Measurements from ENCODE around the gene RAD18. TPM values are rescaled to one million over a fixed set of nuclear protein-coding genes. Genes with fewer than 3 reads are reported as not detected.

Gene RAD18
- total and polyA plus RNA-seq, 9 donors: 2.9 to 9.2 (median 7.8) TPM

- 1 to 2% (median 1%) methylated on average over 7 of the region's 7 CpGs for WGBS, 3 donors
- TF ChIP-seq POLR2A (IDR thresholded peaks at IDR 0.05): no peak
- TF ChIP-seq, protein P1, sequence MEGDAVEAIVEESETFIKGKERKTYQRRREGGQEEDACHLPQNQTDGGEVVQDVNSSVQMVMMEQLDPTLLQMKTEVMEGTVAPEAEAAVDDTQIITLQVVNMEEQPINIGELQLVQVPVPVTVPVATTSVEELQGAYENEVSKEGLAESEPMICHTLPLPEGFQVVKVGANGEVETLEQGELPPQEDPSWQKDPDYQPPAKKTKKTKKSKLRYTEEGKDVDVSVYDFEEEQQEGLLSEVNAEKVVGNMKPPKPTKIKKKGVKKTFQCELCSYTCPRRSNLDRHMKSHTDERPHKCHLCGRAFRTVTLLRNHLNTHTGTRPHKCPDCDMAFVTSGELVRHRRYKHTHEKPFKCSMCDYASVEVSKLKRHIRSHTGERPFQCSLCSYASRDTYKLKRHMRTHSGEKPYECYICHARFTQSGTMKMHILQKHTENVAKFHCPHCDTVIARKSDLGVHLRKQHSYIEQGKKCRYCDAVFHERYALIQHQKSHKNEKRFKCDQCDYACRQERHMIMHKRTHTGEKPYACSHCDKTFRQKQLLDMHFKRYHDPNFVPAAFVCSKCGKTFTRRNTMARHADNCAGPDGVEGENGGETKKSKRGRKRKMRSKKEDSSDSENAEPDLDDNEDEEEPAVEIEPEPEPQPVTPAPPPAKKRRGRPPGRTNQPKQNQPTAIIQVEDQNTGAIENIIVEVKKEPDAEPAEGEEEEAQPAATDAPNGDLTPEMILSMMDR (IDR thresholded peaks at IDR 0.05): peak; percentile 90 to 96 (median 95)
- Histone ChIP-seq H3K4me1 (ENCODE audit: insufficient read depth) (no peaks in the 10 kb centered on the region), H3K4me3 (no peak overlapping the region), H3K27me3 (no peaks in the 10 kb centered on the region), H3K27ac (no peak overlapping the region), H3K36me3 (no peaks in the 10 kb centered on the region), H3K9me3 (no peaks in the 10 kb centered on the region)
- DNase-seq: peak; percentile 48 to 76 (median 70)
- intact Hi-C loops (cut with DNase I): loop anchor here in 3 of 4 donors (2.0 to 5.0 kb wide), 3 partner anchors 96 to 332 kb away; no protein-coding TSS in a partner anchor
These were observed 7.8 kb upstream of the RAD18 start for GRCh38 chr3:8970971-8971589.

- Histone ChIP-seq H3K27me3 (no peaks in the 10 kb centered on the region), H3K36me3 (no peaks in the 10 kb centered on the region), H3K27ac (no peak overlapping the region), H3K4me1 (ENCODE audit: insufficient read depth) (no peaks in the 10 kb centered on the region), H3K4me3 (no peak overlapping the region), H3K9me3 (no peaks in the 10 kb centered on the region)
- intact Hi-C loops (cut with DNase I): no loop called here
- 22 to 33% (median 32%) methylated on average over 4 of the region's 4 CpGs for WGBS, 3 donors
- no peak for DNase-seq
- TF ChIP-seq EP300 (IDR thresholded peaks at IDR 0.05) (no peak), POLR2A (IDR thresholded peaks at IDR 0.05) (no peak)
- TF ChIP-seq, protein P1 (IDR thresholded peaks at IDR 0.05): no peak
These were observed 6.0 kb upstream of the RAD18 start for GRCh38 chr3:8969241-8969640.

DNA sequence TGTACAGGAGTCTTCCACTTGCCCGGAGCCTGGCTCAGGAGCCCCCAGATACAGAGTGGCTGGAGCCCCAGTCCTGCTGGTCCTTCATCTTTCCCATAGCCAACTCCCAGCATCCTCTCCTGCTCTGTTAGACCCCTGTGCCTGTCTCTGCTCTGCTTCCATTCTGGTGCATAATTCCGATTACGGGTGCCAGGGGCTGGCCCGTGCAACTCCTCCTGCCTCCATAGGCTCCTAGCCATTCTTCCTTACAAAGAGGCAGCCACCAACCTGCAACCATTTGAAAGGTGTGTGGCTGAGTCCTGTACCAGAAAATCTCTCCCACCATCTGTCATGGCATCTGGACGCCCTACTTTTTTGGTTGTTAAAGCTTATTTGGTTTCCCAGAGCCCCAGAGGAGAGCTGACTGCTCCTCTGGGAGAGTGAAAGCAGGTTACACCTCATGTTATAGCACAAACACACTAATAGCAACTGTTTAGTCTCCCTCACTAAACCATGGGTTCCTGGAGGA lies 5.2 kb upstream of the RAD18 start:
- H3K4me1 ChIP-seq (ENCODE audit: insufficient read depth): no peaks in the 10 kb centered on the region
- no peaks in the 10 kb centered on the region for H3K36me3 ChIP-seq
- WGBS, 3 donors: 50 to 76% (median 61%) methylated on average over 5 of the region's 5 CpGs
- H3K4me3 ChIP-seq: no peak overlapping the region
- no peaks in the 10 kb centered on the region for H3K27me3 ChIP-seq
- no peak for DNase-seq
- H3K27ac ChIP-seq: no peak overlapping the region
- TF ChIP-seq POLR2A (IDR thresholded peaks at IDR 0.05) (no peak), EP300 (IDR thresholded peaks at IDR 0.05) (no peak)
- TF ChIP-seq, protein P1 (IDR thresholded peaks at IDR 0.05): no peak
- intact Hi-C loops (cut with DNase I): no loop called here
- H3K9me3 ChIP-seq: no peaks in the 10 kb centered on the region

DNA sequence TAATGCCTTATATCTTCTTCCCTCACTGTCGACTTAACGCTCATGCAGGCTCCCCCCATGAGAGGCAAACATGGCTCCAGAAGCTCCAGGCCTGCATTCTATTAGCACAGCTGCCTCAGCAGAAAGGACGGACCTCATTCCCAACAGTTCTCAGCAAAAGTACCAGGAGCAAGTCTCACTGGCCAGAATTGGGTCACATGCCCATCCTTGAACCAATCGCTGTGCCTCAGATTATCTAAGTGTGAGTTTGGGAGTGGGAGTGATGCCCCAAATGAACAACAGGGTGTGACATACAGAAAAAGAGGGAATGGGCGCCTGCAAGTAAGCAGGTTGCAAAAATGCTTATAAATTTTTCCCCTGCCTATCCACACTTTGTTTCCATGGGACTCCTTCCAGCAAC lies 4.3 kb upstream of the RAD18 start:
- Histone ChIP-seq H3K27me3 (no peaks in the 10 kb centered on the region), H3K36me3 (no peaks in the 10 kb centered on the region), H3K4me3 (no peak overlapping the region), H3K9me3 (no peaks in the 10 kb centered on the region), H3K27ac (no peak overlapping the region), H3K4me1 (ENCODE audit: insufficient read depth) (no peaks in the 10 kb centered on the region)
- DNase-seq: no peak
- intact Hi-C loops (cut with DNase I): no loop called here
- 72 to 76% (median 74%) methylated on average over 5 of the region's 5 CpGs for whole genome bisulfite sequencing, 3 donors
- TF ChIP-seq EP300 (IDR thresholded peaks at IDR 0.05) (no peak), POLR2A (IDR thresholded peaks at IDR 0.05) (no peak)
- TF ChIP-seq, protein P1 (IDR thresholded peaks at IDR 0.05): no peak

All from ovary (tissue), 9 donors.